ENCODE results near the gene MTA3.
A peak's percentile ranks its signal among the peaks of the same experiment; 100 is the strongest.

The MTA3 gene

GRCh38 chr2:42648796-42649195 is 80.4 kb downstream of the MTA3 start:
- TF ChIP-seq CTCF (conservative IDR thresholded peaks at IDR 0.05; ENCODE audit: low read length) (no peak), EZH2phosphoT487 (IDR thresholded peaks at IDR 0.05; ENCODE audit: borderline replicate concordance) (no peak)
- Histone ChIP-seq H4K20me1 (ENCODE audit: insufficient read depth, low read length, poor library complexity, severe bottlenecking) (peaks cover 11% of the 10 kb centered on the region), H2AFZ (ENCODE audit: low read length) (no peak overlapping the region), H3K9ac (ENCODE audit: low read depth, low read length, poor library complexity, severe bottlenecking) (no peak overlapping the region), H3K4me1 (ENCODE audit: insufficient read depth, low read length, poor library complexity, severe bottlenecking) (peaks cover 33% of the 10 kb centered on the region), H3K9me2 (replicated peaks; ENCODE audit: low read depth, low read length) (no peaks in the 10 kb centered on the region), H3K4me3 (ENCODE audit: low read length, poor library complexity, severe bottlenecking) (no peak overlapping the region), H3K27me3 (ENCODE audit: insufficient read depth, low read length, poor library complexity, severe bottlenecking) (no peaks in the 10 kb centered on the region), H3K79me2 (ENCODE audit: insufficient read depth, low read length) (peaks cover 2% of the 10 kb centered on the region; the same call in 1 of the 2 replicates), H3K36me3 (ENCODE audit: insufficient read depth, low read length) (peaks cover 27% of the 10 kb centered on the region), H3K4me2 (ENCODE audit: low read depth, low read length, poor library complexity, severe bottlenecking) (no peak overlapping the region), H3K9me3 (ENCODE audit: insufficient read depth, low read depth, low read length) (no peaks in the 10 kb centered on the region), H3F3A (ENCODE audit: low read depth) (peaks cover 5% of the 10 kb centered on the region)

GRCh38 chr2:42651057-42651456 is 82.6 kb downstream of the MTA3 start:
- H3K36me3 ChIP-seq (ENCODE audit: insufficient read depth, low read length), result peaks cover 11% of the 10 kb centered on the region; the same call in 1 of the 2 replicates
- H3K4me3 ChIP-seq (ENCODE audit: low read length, poor library complexity, severe bottlenecking), result no peak overlapping the region
- H3K4me2 ChIP-seq (ENCODE audit: low read depth, low read length, poor library complexity, severe bottlenecking), result peak overlapping the region; percentile 64
- no peak overlapping the region for H2AFZ ChIP-seq (ENCODE audit: low read length)
- H3K27me3 ChIP-seq (ENCODE audit: insufficient read depth, low read length, poor library complexity, severe bottlenecking), result no peaks in the 10 kb centered on the region
- no peaks in the 10 kb centered on the region for H3K9me3 ChIP-seq (ENCODE audit: insufficient read depth, low read depth, low read length)
- peaks cover 5% of the 10 kb centered on the region; the same call in 1 of the 2 replicates for H3K79me2 ChIP-seq (ENCODE audit: insufficient read depth, low read length)
- TF ChIP-seq CTCF (conservative IDR thresholded peaks at IDR 0.05; ENCODE audit: low read length) (no peak), EZH2phosphoT487 (IDR thresholded peaks at IDR 0.05; ENCODE audit: borderline replicate concordance) (no peak)
- H4K20me1 ChIP-seq (ENCODE audit: insufficient read depth, low read length, poor library complexity, severe bottlenecking), result peaks cover 15% of the 10 kb centered on the region
- peaks cover 5% of the 10 kb centered on the region for H3F3A ChIP-seq (ENCODE audit: low read depth)
- H3K9me2 ChIP-seq (replicated peaks; ENCODE audit: low read depth, low read length), result no peaks in the 10 kb centered on the region
- H3K4me1 ChIP-seq (ENCODE audit: insufficient read depth, low read length, poor library complexity, severe bottlenecking), result peaks cover 47% of the 10 kb centered on the region
- no peak overlapping the region for H3K9ac ChIP-seq (ENCODE audit: low read depth, low read length, poor library complexity, severe bottlenecking)

GRCh38 chr2:42652086-42652485 is 83.7 kb downstream of the MTA3 start:
- H2AFZ ChIP-seq (ENCODE audit: low read length), result no peak overlapping the region
- H3K9me3 ChIP-seq (ENCODE audit: insufficient read depth, low read depth, low read length), result no peaks in the 10 kb centered on the region
- H3K9me2 ChIP-seq (replicated peaks; ENCODE audit: low read depth, low read length), result no peaks in the 10 kb centered on the region
- H3K27me3 ChIP-seq (ENCODE audit: insufficient read depth, low read length, poor library complexity, severe bottlenecking), result no peaks in the 10 kb centered on the region
- peak overlapping the region; percentile 64 for H3K4me2 ChIP-seq (ENCODE audit: low read depth, low read length, poor library complexity, severe bottlenecking)
- H3K36me3 ChIP-seq (ENCODE audit: insufficient read depth, low read length), result peaks cover 5% of the 10 kb centered on the region; the same call in 1 of the 2 replicates
- H3K79me2 ChIP-seq (ENCODE audit: insufficient read depth, low read length), result peaks cover 5% of the 10 kb centered on the region; the same call in 1 of the 2 replicates
- TF ChIP-seq CTCF (conservative IDR thresholded peaks at IDR 0.05; ENCODE audit: low read length) (no peak), EZH2phosphoT487 (IDR thresholded peaks at IDR 0.05; ENCODE audit: borderline replicate concordance) (no peak)
- H4K20me1 ChIP-seq (ENCODE audit: insufficient read depth, low read length, poor library complexity, severe bottlenecking), result peaks cover 15% of the 10 kb centered on the region
- no peak overlapping the region for H3K9ac ChIP-seq (ENCODE audit: low read depth, low read length, poor library complexity, severe bottlenecking)
- peak overlapping the region; percentile 47 for H3K4me3 ChIP-seq (ENCODE audit: low read length, poor library complexity, severe bottlenecking)
- H3F3A ChIP-seq (ENCODE audit: low read depth), result peaks cover 5% of the 10 kb centered on the region
- H3K4me1 ChIP-seq (ENCODE audit: insufficient read depth, low read length, poor library complexity, severe bottlenecking), result peaks cover 47% of the 10 kb centered on the region

Data from Loucy (cell line).